H1 (cell line): ENCODE measurements around the gene DDX51. TPM values are rescaled to one million over a fixed set of nuclear protein-coding genes. Genes with fewer than 3 reads are reported as not detected.

Experiments
- CTCF ChIA-PET: fragments of 300-600 bp; sonication (Branson Sonifier 250); formaldehyde crosslinking; loops from one replicate; lab custom pipeline; 2021; ENCODE audit not compliant: partially characterized antibody; lab: Charles Lee
- POLR2A ChIA-PET: fragments of 300-600 bp; sonication (Branson Sonifier 250); formaldehyde crosslinking; loops from one replicate; lab custom pipeline; 2021; ENCODE audit warnings: inconsistent platforms; ENCODE audit not compliant: partially characterized antibody; lab: Charles Lee
- DNase-seq, 2 experiments: peaks; one replicate each; pipeline versions ENCODE4 v3.0.0 to v3.0.0-alpha.2; 2010 to 2022; ENCODE audit warnings: low spot score in 2 of 2, low read depth in 1 of 2, mixed read lengths in 1 of 2
- FAIRE-seq: peaks from 2 replicates; lab custom pipeline; 2011; peaks lifted over from hg19 to GRCh38; lab: Jason Lieb, UNC
- H2AFZ ChIP-seq: 2 replicates; pipeline ENCODE4 v1.8.1; 2012; ENCODE audit warnings: low read length, inconsistent platforms
- H2AK5ac ChIP-seq: 2 replicates; pipeline ENCODE4 v1.6.1; 2013; ENCODE audit warnings: low read depth, low read length
- H2BK120ac ChIP-seq: replicated peaks from 2 replicates; pipeline ENCODE3; 2013; ENCODE audit warnings: low read depth, low read length, inconsistent platforms
- H2BK12ac ChIP-seq: 2 replicates; pipeline ENCODE4 v1.6.1; 2013; ENCODE audit warnings: low read depth, low read length
- H2BK15ac ChIP-seq: 2 replicates; pipeline ENCODE4 v1.6.1; 2013; ENCODE audit warnings: low read length
- H2BK20ac ChIP-seq: 2 replicates; pipeline ENCODE4 v1.6.1; 2013; ENCODE audit warnings: low read length
- H2BK5ac ChIP-seq: 2 replicates; pipeline ENCODE4 v1.6.1; 2013; ENCODE audit warnings: low read depth, low read length
- H3K14ac ChIP-seq: 2 replicates; pipeline ENCODE4 v1.6.1; 2013; ENCODE audit warnings: inconsistent platforms; ENCODE audit not compliant: insufficient read length
- H3K18ac ChIP-seq: 2 replicates; pipeline ENCODE4 v1.6.1; 2013; ENCODE audit warnings: low read length; ENCODE audit errors: extremely low read depth
- H3K23ac ChIP-seq: 2 replicates; pipeline ENCODE4 v1.6.1; 2013; ENCODE audit warnings: inconsistent platforms; ENCODE audit not compliant: insufficient read length
- H3K23me2 ChIP-seq: 2 replicates; pipeline ENCODE4 v1.6.1; 2013; ENCODE audit warnings: low read depth, low read length
- H3K27ac ChIP-seq: 2 replicates; pipeline ENCODE4 v1.6.1; 2011; ENCODE audit warnings: low read depth, low read length, inconsistent platforms
- H3K27me3 ChIP-seq, 4 experiments: replicated peaks in 1 of 4; 1 replicate in 1 of 4; 2 replicates in 3 of 4; pipeline versions ENCODE4 v1.6.1 to v1.8.1; 2011 to 2013; ENCODE audit warnings: low read length in 3 of 4, mild to moderate bottlenecking in 3 of 4, inconsistent platforms in 2 of 4, mixed read lengths in 2 of 4, moderate library complexity in 1 of 4; ENCODE audit not compliant: control insufficient read depth in 3 of 4, insufficient read depth in 3 of 4; ENCODE audit errors: extremely low read depth in 1 of 4
- H3K36me3 ChIP-seq, 4 experiments: 2 replicates each; pipeline versions ENCODE4 v1.6.1 to v1.8.1; 2011 to 2013; ENCODE audit warnings: mild to moderate bottlenecking in 4 of 4, low read length in 3 of 4, moderate library complexity in 2 of 4, control low read depth in 1 of 4, inconsistent platforms in 1 of 4; ENCODE audit not compliant: insufficient read depth in 4 of 4, control insufficient read depth in 2 of 4
- H3K4ac ChIP-seq: replicated peaks from 2 replicates; pipeline ENCODE3; 2013; ENCODE audit warnings: low read length, low read depth, mixed read lengths, inconsistent platforms; ENCODE audit not compliant: insufficient read length
- H3K4me1 ChIP-seq, 4 experiments: replicated peaks in 1 of 4; 1 replicate in 1 of 4; 2 replicates in 3 of 4; pipeline versions ENCODE4 v1.6.1 to v1.8.1; 2011 to 2013; ENCODE audit warnings: low read length in 3 of 4, inconsistent platforms in 2 of 4, mixed read lengths in 1 of 4; ENCODE audit not compliant: insufficient read depth in 4 of 4, control insufficient read depth in 3 of 4
- H3K4me2 ChIP-seq, 2 experiments: 2 replicates each; pipeline versions ENCODE4 v1.6.1 to v1.8.1; 2011 to 2013; ENCODE audit warnings: low read depth in 2 of 2, low read length in 2 of 2, control low read depth in 1 of 2, inconsistent platforms in 1 of 2, mild to moderate bottlenecking in 1 of 2; ENCODE audit not compliant: insufficient read depth in 1 of 2
- H3K4me3 ChIP-seq, 4 experiments: fragments of 200-600, 300-600 bp in 1 of 4; sonication (generic), shearing (Covaris generic), sonication (Bioruptor Twin) in 1 of 4; 2 replicates each; pipeline versions ENCODE4 v1.5.1 to v1.8.1; 2011 to 2016; ENCODE audit warnings: low read length in 4 of 4, low read depth in 3 of 4, control low read depth in 2 of 4, inconsistent platforms in 2 of 4, mild to moderate bottlenecking in 2 of 4, mixed read lengths in 1 of 4, moderate library complexity in 1 of 4; ENCODE audit not compliant: insufficient read depth in 2 of 4; ENCODE audit errors: extremely low read depth in 1 of 4
- H3K56ac ChIP-seq: replicated peaks from 2 replicates; pipeline ENCODE3; 2013; ENCODE audit warnings: low read depth, mild to moderate bottlenecking, mixed read lengths, low read length, inconsistent platforms; ENCODE audit not compliant: insufficient read length
- H3K79me1 ChIP-seq: 2 replicates; pipeline ENCODE4 v1.6.1; 2013; ENCODE audit warnings: low read depth, low read length, control low read depth
- H3K79me2 ChIP-seq, 2 experiments: 2 replicates each; pipeline versions ENCODE4 v1.6.1 to v1.8.1; 2012 to 2013; ENCODE audit warnings: low read length in 2 of 2, mild to moderate bottlenecking in 2 of 2, inconsistent platforms in 1 of 2; ENCODE audit not compliant: insufficient read depth in 2 of 2, control insufficient read depth in 1 of 2
- H3K9ac ChIP-seq, 4 experiments: replicated peaks in 1 of 4; 1 replicate in 1 of 4; 2 replicates in 3 of 4; pipeline versions ENCODE4 v1.6.1 to v1.8.1; 2011 to 2013; ENCODE audit warnings: low read depth in 3 of 4, low read length in 3 of 4, control low read depth in 2 of 4, mild to moderate bottlenecking in 2 of 4, moderate library complexity in 2 of 4, inconsistent platforms in 1 of 4; ENCODE audit errors: extremely low read depth in 1 of 4
- H3K9me3 ChIP-seq, 2 experiments: 2 replicates each; pipeline versions ENCODE4 v1.6.1 to v1.8.1; 2012 to 2013; ENCODE audit warnings: mild to moderate bottlenecking in 2 of 2, moderate library complexity in 2 of 2, control low read depth in 1 of 2, inconsistent platforms in 1 of 2, low read depth in 1 of 2, low read length in 1 of 2, mixed read lengths in 1 of 2; ENCODE audit not compliant: insufficient read depth in 2 of 2
- H4K20me1 ChIP-seq, 2 experiments: replicated peaks in 1 of 2; 2 replicates each; pipeline versions ENCODE3 to v1.8.1; 2011 to 2013; ENCODE audit warnings: inconsistent platforms in 2 of 2, low read length in 2 of 2, mild to moderate bottlenecking in 1 of 2; ENCODE audit not compliant: insufficient read depth in 2 of 2, control insufficient read depth in 1 of 2
- H4K5ac ChIP-seq: 2 replicates; pipeline ENCODE4 v1.6.1; 2013; ENCODE audit warnings: low read length, low read depth, mixed read lengths, inconsistent platforms; ENCODE audit not compliant: insufficient read length
- H4K8ac ChIP-seq: 2 replicates; pipeline ENCODE4 v1.8.0; 2013; ENCODE audit warnings: mild to moderate bottlenecking, moderate library complexity, low read length, inconsistent platforms; ENCODE audit not compliant: insufficient read depth; ENCODE audit errors: extremely low read depth
- H4K91ac ChIP-seq: replicated peaks from 2 replicates; pipeline ENCODE3; 2013; ENCODE audit warnings: low read length, mixed read lengths, inconsistent platforms; ENCODE audit not compliant: insufficient read length
- CHD1 ChIP-seq: IDR thresholded peaks from 2 replicates; pipeline ENCODE4 v1.6.1; 2012; ENCODE audit warnings: low read depth, low read length, improper control_type of control experiment
- CREB1 ChIP-seq: IDR thresholded peaks from 2 replicates; pipeline ENCODE4 v1.6.1; 2012; ENCODE audit warnings: inconsistent platforms
- GTF2F1 ChIP-seq: IDR thresholded peaks from 2 replicates; pipeline ENCODE4 v1.6.1; 2012; ENCODE audit warnings: low read depth, low read length, improper control_type of control experiment, borderline replicate concordance
- MAFK ChIP-seq: IDR thresholded peaks from 2 replicates; pipeline ENCODE4 v1.6.1; 2012; ENCODE audit warnings: low read depth, mild to moderate bottlenecking, improper control_type of control experiment, low read length
- NANOG ChIP-seq: IDR thresholded peaks from 2 replicates; pipeline ENCODE4 v1.6.1; 2011; ENCODE audit warnings: low read length, low read depth, mild to moderate bottlenecking, inconsistent platforms; ENCODE audit not compliant: insufficient read depth, poor library complexity, severe bottlenecking
- POLR2A ChIP-seq, 2 experiments: IDR thresholded peaks; 1 replicate in 1 of 2; 2 replicates in 1 of 2; pipeline ENCODE4 v1.6.1; 2011; ENCODE audit warnings: low read depth in 2 of 2, low read length in 2 of 2, mild to moderate bottlenecking in 2 of 2; ENCODE audit errors: control extremely low read depth in 1 of 2
- RAD21 ChIP-seq, 2 experiments: IDR thresholded peaks in 1 of 2; conservative IDR thresholded peaks in 1 of 2; 2 replicates each; pipeline ENCODE4 v1.6.1; 2011; ENCODE audit warnings: low read depth in 2 of 2, low read length in 2 of 2, improper control_type of control experiment in 1 of 2, inconsistent platforms in 1 of 2, mild to moderate bottlenecking in 1 of 2, moderate library complexity in 1 of 2
- RBBP5 ChIP-seq: IDR thresholded peaks from 2 replicates; pipeline ENCODE4 v1.7.1; 2012; ENCODE audit warnings: low read depth, mild to moderate bottlenecking, inconsistent platforms, low read length, moderate library complexity, borderline replicate concordance
- SAP30 ChIP-seq: fragments of 300-600 bp; sonication (generic); IDR thresholded peaks from 2 replicates; pipeline ENCODE4 v1.7.1; 2012; ENCODE audit warnings: low read length, moderate library complexity, mild to moderate bottlenecking, inconsistent platforms; ENCODE audit not compliant: insufficient read depth, insufficient replicate concordance
- SIRT6 ChIP-seq: IDR thresholded peaks from one replicate; pipeline ENCODE4 v1.7.1; 2012; ENCODE audit warnings: low read length, inconsistent platforms
- SRF ChIP-seq: IDR thresholded peaks from 2 replicates; pipeline ENCODE4 v1.6.1; 2011; ENCODE audit warnings: mild to moderate bottlenecking, low read depth, low read length, moderate library complexity
- TBP ChIP-seq: IDR thresholded peaks from 2 replicates; pipeline ENCODE4 v1.6.1; 2011; ENCODE audit warnings: low read depth, low read length, improper control_type of control experiment
- TCF12 ChIP-seq: IDR thresholded peaks from 2 replicates; pipeline ENCODE4 v1.6.1; 2011; ENCODE audit warnings: low read depth, mild to moderate bottlenecking, low read length
- TEAD4 ChIP-seq: IDR thresholded peaks from 2 replicates; pipeline ENCODE4 v1.6.1; 2012; ENCODE audit warnings: low read depth, low read length, inconsistent platforms, mixed read lengths
- WGBS, 2 experiments: shearing (Covaris generic) in 1 of 2; methylation state at CpG; one replicate each; pipeline versions ENCODE4 v1.1.6 to v1.1.7; 2013 to 2015; ENCODE audit warnings: low lambda C conversion rate in 2 of 2, mixed read lengths in 2 of 2, inconsistent platforms in 1 of 2, low coverage in 1 of 2, missing lambda C conversion rate in 1 of 2; ENCODE audit not compliant: insufficient replicate concordance in 2 of 2, insufficient coverage in 1 of 2, insufficient read length in 1 of 2; ENCODE audit errors: extremely low coverage in 1 of 2, missing lambda C conversion rate in 1 of 2; 5-methylcytosine and 5-hydroxymethylcytosine counted together
- polyA plus RNA-seq, 7 experiments: library from polyadenylated mRNA; depleted of rRNA in 3 of 7; stranded (reverse) in 5 of 7; unstranded in 2 of 7; fragments of >200 nt in 5 of 7; fragments of 200-250 nt in 2 of 7; gene quantifications; 1 replicate in 5 of 7; 2 replicates in 1 of 7; 4 replicates in 1 of 7; pipeline versions ENCODE4 v1.2.1 to v1.2.3, GENCODE V29; 2011 to 2013; ENCODE audit warnings: missing spikeins in 2 of 7, mixed read lengths in 2 of 7
- total RNA-seq: library from RNA; stranded (reverse); fragmentation: NEBNext Ultra II Directional; extraction: Animal tissue kit (Norgen Biotek cat#: 25700); gene quantifications from 2 replicates; pipeline ENCODE4 v1.2.1, GENCODE V29; 2021
- TF ChIP-seq, protein P1 (sequence below): IDR thresholded peaks from 2 replicates; pipeline ENCODE4 v1.6.1; 2011; ENCODE audit warnings: low read depth, mild to moderate bottlenecking, low read length; ENCODE audit not compliant: insufficient read depth

The DDX51 gene
- total and polyA plus RNA-seq, 2 of the 8 experiments (the other 6 are each of a cell fraction or from before 2014, with no cell fraction given): 11.2 to 24.4 TPM

- H3K9ac ChIP-seq: no peak overlapping the region
- POLR2A ChIA-PET: interaction anchor here (0.7 to 2.3 kb wide), 3 partner anchors 8 to 15 kb away, joined by 4 to 9 read pairs (median 8); no protein-coding TSS in a partner anchor
- H2AFZ ChIP-seq: no peak overlapping the region
- FAIRE-seq (no peak), DNase-seq (no peak)
- H3K23me2 ChIP-seq: peaks cover 5% of the 10 kb centered on the region; the same call in 1 of the 2 replicates
- no peak overlapping the region for H2AK5ac ChIP-seq
- H3K4me2 ChIP-seq: no peak overlapping the region
- peaks cover 10 to 24% of the 10 kb centered on the region in 2 experiments for H3K9me3 ChIP-seq
- H3K79me1 ChIP-seq: no peaks in the 10 kb centered on the region
- H4K91ac ChIP-seq: no peak overlapping the region
- no peak overlapping the region for H2BK5ac ChIP-seq
- no peak overlapping the region for H3K18ac ChIP-seq
- no peak overlapping the region for H2BK12ac ChIP-seq
- no peak overlapping the region for H3K4ac ChIP-seq
- no peak overlapping the region for H3K14ac ChIP-seq
- H3K36me3 ChIP-seq: peaks cover 2 to 37% (median 25%) of the 10 kb centered on the region in 4 experiments; a peak in 6 of 8 replicates
- no peak overlapping the region for H2BK15ac ChIP-seq
- no peak overlapping the region for H4K5ac ChIP-seq
- H3K27ac ChIP-seq: no peak overlapping the region
- H3K27me3 ChIP-seq: no peaks in the 10 kb centered on the region; a peak in 1 of 7 replicates
- no peak overlapping the region for H3K4me3 ChIP-seq
- 93% methylated on average over 12 of the region's 12 CpGs; no CpG with 5 or more reads in 1 of the 2 experiments for WGBS, 2 experiments
- no peaks in the 10 kb centered on the region for H3K79me2 ChIP-seq
- H3K4me1 ChIP-seq: no peaks in the 10 kb centered on the region
- no peak overlapping the region for H3K56ac ChIP-seq
- H2BK20ac ChIP-seq: no peak overlapping the region
- no peak overlapping the region for H3K23ac ChIP-seq
- H4K8ac ChIP-seq: no peak overlapping the region
- H2BK120ac ChIP-seq: no peak overlapping the region
- H4K20me1 ChIP-seq: peaks cover 0 to 4% of the 10 kb centered on the region in 2 experiments
- CTCF ChIA-PET: no interaction called here
- TF ChIP-seq NANOG: no peak
- TF ChIP-seq GTF2F1: no peak
- no peak for TF ChIP-seq SIRT6
- TF ChIP-seq TCF12: no peak
- no peak for TF ChIP-seq MAFK
- TF ChIP-seq TBP: no peak
- TF ChIP-seq CREB1: no peak
- no peak for TF ChIP-seq RBBP5
- TF ChIP-seq CHD1: no peak
- TF ChIP-seq POLR2A (IDR thresholded peaks at IDR 0.05; ENCODE audit: control extremely low read depth in 1 of 2, low read depth in 2 of 2, low read length in 2 of 2): no peak
- TF ChIP-seq, protein P1, sequence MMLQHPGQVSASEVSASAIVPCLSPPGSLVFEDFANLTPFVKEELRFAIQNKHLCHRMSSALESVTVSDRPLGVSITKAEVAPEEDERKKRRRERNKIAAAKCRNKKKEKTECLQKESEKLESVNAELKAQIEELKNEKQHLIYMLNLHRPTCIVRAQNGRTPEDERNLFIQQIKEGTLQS: no peak
- TF ChIP-seq SRF: no peak
- no peak for TF ChIP-seq SAP30
- no peak for TF ChIP-seq TEAD4
- TF ChIP-seq RAD21 (IDR thresholded peaks at IDR 0.05 in 1 of 2, conservative IDR thresholded peaks at IDR 0.05 in 1 of 2; ENCODE audit: low read depth in 2 of 2, low read length in 2 of 2): no peak
These were observed 18.4 kb downstream of the DDX51 start for GRCh38 chr12:132125736-132126135.
